ENCODE data around the gene GDPD2.
"Not testable (repeated sequence)": the region's sequence is repeated elsewhere in the genome, so short reads cannot be mapped to it uniquely, and the experiment has no call there.

GDPD2 gene

GRCh38 chrX:70422851-70423341 is at the start of gene GDPD2:
GDPD2 (plus strand) TSS chrX:70423314; CDS start chrX:70424985, 1,671 bp downstream.
- DNase-seq (ENCODE audit: low read depth), result no peak

- DNase-seq (ENCODE audit: low read depth), result no peak
Observed at GRCh38 chrX:70386235-70386634, 36.9 kb upstream of the GDPD2 start.

GRCh38 chrX:70398899-70399298 is 24.2 kb upstream of the GDPD2 start:
- DNase-seq (ENCODE audit: low read depth), result no peak

- DNase-seq (ENCODE audit: low read depth), result not testable (repeated sequence)
Observed at GRCh38 chrX:70400181-70400580, 22.9 kb upstream of the GDPD2 start.

GRCh38 chrX:70402721-70403120 is 20.4 kb upstream of the GDPD2 start:
- DNase-seq (ENCODE audit: low read depth), result no peak

GRCh38 chrX:70405003-70405402 is 18.1 kb upstream of the GDPD2 start:
- DNase-seq (ENCODE audit: low read depth), result no peak

- DNase-seq (ENCODE audit: low read depth), result no peak
Observed at GRCh38 chrX:70410921-70411320, 12.2 kb upstream of the GDPD2 start.

GRCh38 chrX:70411475-70411874 is 11.6 kb upstream of the GDPD2 start:
- no peak for DNase-seq (ENCODE audit: low read depth)

- no peak for DNase-seq (ENCODE audit: low read depth)
Observed at GRCh38 chrX:70421618-70422017, 1.5 kb upstream of the GDPD2 start.

- no peak for DNase-seq (ENCODE audit: low read depth)
Observed at GRCh38 chrX:70423936-70424675, 992 bp downstream of the GDPD2 start.

GRCh38 chrX:70424801-70425200 is 1.7 kb downstream of the GDPD2 start:
- no peak for DNase-seq (ENCODE audit: low read depth)

GRCh38 chrX:70426286-70427278 is 3.5 kb downstream of the GDPD2 start:
- no peak for DNase-seq (ENCODE audit: low read depth)

GRCh38 chrX:70427365-70427764 is 4.3 kb downstream of the GDPD2 start:
- no peak for DNase-seq (ENCODE audit: low read depth)

GRCh38 chrX:70429759-70430158 is 6.6 kb downstream of the GDPD2 start:
- DNase-seq (ENCODE audit: low read depth), result no peak

GRCh38 chrX:70432936-70433847 is 10.1 kb downstream of the GDPD2 start:
- DNase-seq (ENCODE audit: low read depth), result no peak

- DNase-seq (ENCODE audit: low read depth), result peak; percentile 60
Observed at GRCh38 chrX:70433848-70434351, 10.8 kb downstream of the GDPD2 start.

- DNase-seq (ENCODE audit: low read depth), result no peak
Observed at GRCh38 chrX:70434352-70434866, 11.3 kb downstream of the GDPD2 start.

GRCh38 chrX:70434914-70435586 is 11.9 kb downstream of the GDPD2 start:
- no peak for DNase-seq (ENCODE audit: low read depth)

GRCh38 chrX:70436343-70436742 is 13.2 kb downstream of the GDPD2 start:
- DNase-seq (ENCODE audit: low read depth), result no peak

GRCh38 chrX:70437011-70437410 is 13.9 kb downstream of the GDPD2 start:
- no peak for DNase-seq (ENCODE audit: low read depth)

All from activated T-cell treated with anti-CD3 and anti-CD28 coated beads for 1 hour (primary cell).